ENCODE measurements around the gene RALGAPA2. TPM values are rescaled to one million over a fixed set of nuclear protein-coding genes. Genes with fewer than 3 reads are reported as not detected.

Gene RALGAPA2
- total RNA-seq, 1 donor from 2014 or later, result 15.6 TPM

GRCh38 chr20:20407891-20408805 is 304.3 kb downstream of the RALGAPA2 start:
- DNase-seq (ENCODE audit: low spot score), result no peak

- no peak for DNase-seq (ENCODE audit: low spot score)
Observed at GRCh38 chr20:20406306-20406705, 306.1 kb downstream of the RALGAPA2 start.

GRCh38 chr20:20405623-20406022 is 306.8 kb downstream of the RALGAPA2 start:
- no peak for DNase-seq (ENCODE audit: low spot score)

- no peak for DNase-seq (ENCODE audit: low spot score)
Observed at GRCh38 chr20:20404633-20405032, 307.8 kb downstream of the RALGAPA2 start.

DNA sequence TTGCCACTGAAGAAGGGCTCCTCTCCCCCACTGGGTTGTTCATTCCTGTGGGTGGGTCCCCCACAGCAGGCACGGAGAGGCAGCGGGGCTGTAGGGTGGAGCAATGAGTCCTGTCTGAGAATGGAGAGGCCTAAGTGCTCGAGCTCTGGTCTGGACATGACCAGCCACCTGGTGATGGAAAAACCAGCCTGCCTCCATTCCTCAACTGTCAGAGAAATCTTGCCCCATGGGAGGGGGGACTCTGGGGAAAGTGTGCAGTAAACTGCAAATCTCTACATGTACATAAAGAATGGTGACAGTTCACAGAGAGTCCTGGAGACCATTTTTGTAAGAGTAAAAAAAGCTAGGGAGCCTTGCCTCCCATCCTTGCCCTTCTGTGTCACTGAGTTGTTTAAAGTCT is 310.5 kb downstream of the RALGAPA2 start:
- peak; percentile 62 for DNase-seq (ENCODE audit: low spot score)

- no peak for DNase-seq (ENCODE audit: low spot score)
Observed at GRCh38 chr20:20399531-20400500, 312.6 kb downstream of the RALGAPA2 start.

DNA sequence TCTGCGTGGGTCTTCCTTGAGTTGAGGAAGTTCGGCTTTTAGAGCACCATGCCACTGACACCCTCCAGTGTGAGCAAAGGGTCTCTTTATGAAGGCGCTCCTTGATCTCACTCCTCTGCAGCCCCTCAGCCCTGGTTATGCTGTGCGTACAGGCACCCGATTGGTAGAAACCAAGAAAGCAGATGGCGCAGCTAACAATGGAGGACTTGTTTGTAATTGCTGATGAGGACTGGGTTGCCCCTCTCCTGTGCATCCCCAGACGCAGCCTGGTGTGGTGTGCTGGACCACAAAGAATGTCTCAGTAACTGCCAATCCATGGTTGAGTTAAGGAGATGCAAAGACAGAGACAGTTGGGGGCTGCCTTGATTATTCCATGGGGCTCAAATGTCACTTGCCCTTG is 314.3 kb downstream of the RALGAPA2 start:
- no peak for DNase-seq (ENCODE audit: low spot score)

- DNase-seq (ENCODE audit: low spot score), result no peak
Observed at GRCh38 chr20:20396794-20397193, 315.6 kb downstream of the RALGAPA2 start.

GRCh38 chr20:20395903-20396568 is 316.4 kb downstream of the RALGAPA2 start:
- DNase-seq (ENCODE audit: low spot score), result no peak

- no peak for DNase-seq (ENCODE audit: low spot score)
Observed at GRCh38 chr20:20395087-20395486, 317.4 kb downstream of the RALGAPA2 start.

GRCh38 chr20:20393207-20394120 is 319.0 kb downstream of the RALGAPA2 start:
- DNase-seq (ENCODE audit: low spot score), result no peak

GRCh38 chr20:20391766-20392165 is 320.7 kb downstream of the RALGAPA2 start:
- DNase-seq (ENCODE audit: low spot score), result no peak

DNA sequence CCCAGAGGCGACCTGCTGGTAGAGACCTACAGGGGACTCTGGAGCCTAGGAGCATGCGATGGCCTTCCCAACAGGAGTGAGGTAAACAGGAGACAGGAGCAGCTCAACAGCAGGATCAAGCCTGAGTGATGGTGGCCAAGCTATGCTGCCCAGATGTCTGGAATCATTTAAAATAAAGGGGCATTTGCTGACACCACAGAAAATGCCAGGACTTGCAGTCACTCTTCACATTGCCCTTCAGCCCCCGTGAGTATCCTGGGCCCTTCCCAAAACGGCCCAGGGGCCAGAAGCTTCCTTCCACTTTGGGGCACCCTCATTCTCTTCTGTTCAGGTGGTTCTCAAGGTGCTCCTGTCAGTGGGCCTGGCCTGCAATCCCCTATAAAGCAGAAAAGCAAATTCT is 321.3 kb downstream of the RALGAPA2 start:
- DNase-seq (ENCODE audit: low spot score), result no peak

GRCh38 chr20:20390393-20390792 is 322.1 kb downstream of the RALGAPA2 start:
- no peak for DNase-seq (ENCODE audit: low spot score)

DNA sequence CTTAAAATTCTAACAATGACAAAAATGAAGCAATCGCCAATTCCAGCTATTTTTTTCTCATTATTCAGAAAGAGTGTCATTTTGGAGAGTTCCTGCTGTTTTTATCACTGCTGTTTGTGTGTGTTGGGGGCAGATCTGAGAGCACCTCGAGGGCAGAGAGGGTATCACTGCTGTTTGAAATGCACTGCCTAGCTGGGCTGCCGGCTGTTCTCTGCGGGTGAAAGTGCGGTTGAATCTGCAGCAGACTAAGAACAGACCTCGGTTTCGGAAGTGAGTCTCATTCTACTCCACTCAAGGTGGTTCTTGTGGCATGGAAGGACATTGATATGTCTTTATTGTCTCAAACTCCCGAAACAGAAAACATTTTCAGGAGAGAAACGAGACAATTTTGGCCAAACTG is 326.3 kb downstream of the RALGAPA2 start:
- DNase-seq (ENCODE audit: low spot score), result no peak

DNA sequence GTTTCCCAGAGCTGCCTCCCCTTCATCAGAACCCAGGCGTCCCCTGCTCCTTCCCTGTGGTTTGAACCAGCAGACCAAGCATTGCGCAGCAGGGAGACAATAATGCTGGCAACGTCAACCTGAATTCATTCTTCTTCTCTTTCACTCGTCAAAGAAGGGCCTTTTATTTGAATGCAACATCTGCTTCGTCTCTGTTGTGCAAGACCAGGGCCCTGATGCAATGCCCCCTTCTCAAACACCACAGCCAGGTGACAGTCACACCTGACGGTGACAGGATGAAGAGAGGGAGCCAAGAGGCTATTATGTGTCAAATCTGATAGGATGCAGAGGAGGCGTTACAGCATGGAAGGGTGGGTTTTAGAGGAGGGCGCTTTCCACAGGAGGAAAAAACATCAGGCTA is 336.6 kb downstream of the RALGAPA2 start:
- no peak for DNase-seq (ENCODE audit: low spot score)

DNA sequence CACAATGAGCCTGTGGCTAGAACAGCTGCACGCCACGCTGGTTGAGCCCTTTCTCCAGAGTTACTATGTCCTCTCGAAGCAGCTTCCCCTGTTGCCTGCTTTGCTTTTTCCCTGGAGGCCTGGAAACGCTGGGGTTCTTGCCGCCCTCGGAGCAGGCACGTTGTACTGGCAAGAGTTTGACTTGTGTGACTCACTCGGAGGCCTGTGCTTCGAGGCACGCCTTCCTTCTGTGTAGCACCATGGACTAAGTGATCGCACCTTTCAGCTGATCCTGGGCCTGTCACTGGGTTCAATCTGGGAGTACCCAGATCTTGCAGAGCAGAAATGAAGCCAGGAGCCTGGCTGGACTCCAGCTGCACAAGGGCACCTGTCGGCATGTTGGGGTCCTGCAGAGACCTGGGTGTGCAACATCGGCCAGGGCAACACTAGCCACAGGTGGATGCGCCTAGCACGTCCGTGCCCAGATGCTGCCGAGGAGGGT is 339.3 kb downstream of the RALGAPA2 start:
- peak; percentile 17 for DNase-seq (ENCODE audit: low spot score)

- no peak for DNase-seq (ENCODE audit: low spot score)
Observed at GRCh38 chr20:20371681-20372080, 340.8 kb downstream of the RALGAPA2 start.

- no peak for DNase-seq (ENCODE audit: low spot score)
Observed at GRCh38 chr20:20371083-20371482, 341.4 kb downstream of the RALGAPA2 start.

- DNase-seq (ENCODE audit: low spot score), result no peak
Observed at GRCh38 chr20:20370094-20370575, 342.3 kb downstream of the RALGAPA2 start.

Measured in umbilical cord (tissue), 2 donors.